KOPT-K1 (cell line): ENCODE measurements around the gene INPP4B.
"Not testable (repeated sequence)": the region's sequence is repeated elsewhere in the genome, so short reads cannot be mapped to it uniquely, and the experiment has no call there.

Experiments used
- H3K27ac ChIP-seq: fragments of 200-600 bp; sonication (generic); 2 replicates; pipeline ENCODE4 v1.5.1; 2016; ENCODE audit warnings: antibody characterized with exemption, mild to moderate bottlenecking, low read depth, low read length; ENCODE audit not compliant: poor library complexity, severe bottlenecking
- H3K36me3 ChIP-seq: fragments of 200-600 bp; sonication (generic); 2 replicates; pipeline ENCODE4 v1.5.1; 2017; ENCODE audit warnings: antibody characterized with exemption, mild to moderate bottlenecking, low read length, moderate library complexity; ENCODE audit not compliant: insufficient read depth
- H3K9me3 ChIP-seq: fragments of 200-600 bp; sonication (generic); 2 replicates; pipeline ENCODE4 v1.5.1; 2017; ENCODE audit warnings: antibody characterized with exemption, low read length, mild to moderate bottlenecking; ENCODE audit not compliant: insufficient read depth, poor library complexity, severe bottlenecking

Gene INPP4B

DNA sequence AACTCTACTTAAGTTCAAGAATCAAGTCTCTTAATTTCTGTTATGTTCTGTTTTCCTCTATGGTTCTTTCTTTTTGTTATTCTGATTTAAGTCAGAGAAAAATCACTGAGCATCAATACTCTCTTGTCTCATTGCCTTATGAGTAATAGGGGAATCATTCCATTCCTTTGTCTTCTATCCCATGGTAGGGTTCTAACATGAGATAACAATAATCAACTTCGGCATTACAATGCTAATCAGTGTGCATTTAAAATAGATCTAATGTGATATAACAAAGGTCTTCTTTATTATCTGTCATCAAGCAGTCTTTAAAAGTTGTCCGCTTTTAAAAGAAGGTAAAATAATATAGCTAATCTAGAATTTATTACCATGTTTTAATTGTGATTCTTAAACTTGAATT lies 762.8 kb downstream of the INPP4B start:
- Histone ChIP-seq H3K36me3 (no peaks in the 10 kb centered on the region), H3K9me3 (no peaks in the 10 kb centered on the region), H3K27ac (no peak overlapping the region)

DNA sequence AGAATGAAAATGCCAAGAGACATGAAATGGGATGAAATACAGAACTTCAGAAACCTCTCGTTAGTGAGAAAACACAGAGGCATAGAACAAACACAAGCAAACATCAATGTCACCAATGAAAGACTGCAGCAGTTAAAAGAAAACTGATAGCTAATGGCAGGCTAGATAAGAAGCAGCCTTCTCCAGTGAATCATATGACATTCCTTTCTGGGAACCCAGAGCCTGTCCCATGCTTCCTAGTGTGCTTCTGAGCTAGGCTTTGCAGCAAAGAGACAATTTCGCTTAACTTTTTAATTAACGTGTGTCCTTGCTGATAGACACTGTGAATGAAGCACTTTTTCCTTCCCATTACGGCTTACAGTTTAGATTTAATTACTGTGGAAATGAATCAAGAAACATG lies 765.1 kb downstream of the INPP4B start:
- no peak overlapping the region for H3K27ac ChIP-seq

DNA sequence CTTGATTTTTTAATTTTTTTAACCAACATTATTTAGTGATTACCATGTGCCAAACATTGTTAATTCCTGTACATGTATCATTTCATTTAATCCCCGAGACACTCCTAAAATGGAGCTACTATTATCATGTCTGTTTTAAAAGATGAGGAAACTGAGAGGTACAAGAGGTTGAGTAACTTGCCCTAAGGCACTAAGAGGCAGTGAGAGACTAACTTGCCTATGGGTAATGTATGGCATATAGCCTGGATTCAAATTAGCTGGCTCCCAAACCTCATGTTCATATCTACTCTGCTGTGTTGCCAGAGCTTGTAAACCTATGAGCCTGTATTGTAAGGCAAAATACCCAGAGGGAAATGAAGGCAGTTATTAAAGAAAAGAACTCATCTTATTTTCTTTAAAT lies 766.1 kb downstream of the INPP4B start:
- no peaks in the 10 kb centered on the region for H3K9me3 ChIP-seq
- H3K36me3 ChIP-seq, result no peaks in the 10 kb centered on the region

More for the DNA sequence above, 765.1 kb downstream of the INPP4B start:
- Histone ChIP-seq H3K36me3 (no peaks in the 10 kb centered on the region), H3K9me3 (no peaks in the 10 kb centered on the region)

DNA sequence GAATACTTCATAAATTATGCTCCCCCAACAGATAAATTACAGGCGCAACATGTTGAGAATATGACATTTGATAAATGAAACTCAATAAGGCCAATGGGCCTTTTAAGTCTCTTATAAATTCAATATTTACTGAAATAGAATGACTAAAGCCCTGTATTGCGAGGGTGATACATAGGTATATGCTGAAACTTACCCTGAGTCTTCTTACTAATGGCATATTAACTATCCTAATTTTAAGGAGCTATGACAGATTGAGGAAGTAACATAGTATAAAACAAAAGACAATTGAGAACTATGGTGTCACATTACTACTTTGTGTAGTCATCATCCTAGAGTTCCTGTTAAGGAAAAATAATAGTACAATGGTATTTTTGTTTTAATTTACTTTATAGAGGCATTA lies 769.1 kb downstream of the INPP4B start:
- Histone ChIP-seq H3K27ac (no peak overlapping the region), H3K36me3 (no peaks in the 10 kb centered on the region), H3K9me3 (no peaks in the 10 kb centered on the region)

More for the DNA sequence above, 766.1 kb downstream of the INPP4B start:
- H3K27ac ChIP-seq, result no peak overlapping the region

DNA sequence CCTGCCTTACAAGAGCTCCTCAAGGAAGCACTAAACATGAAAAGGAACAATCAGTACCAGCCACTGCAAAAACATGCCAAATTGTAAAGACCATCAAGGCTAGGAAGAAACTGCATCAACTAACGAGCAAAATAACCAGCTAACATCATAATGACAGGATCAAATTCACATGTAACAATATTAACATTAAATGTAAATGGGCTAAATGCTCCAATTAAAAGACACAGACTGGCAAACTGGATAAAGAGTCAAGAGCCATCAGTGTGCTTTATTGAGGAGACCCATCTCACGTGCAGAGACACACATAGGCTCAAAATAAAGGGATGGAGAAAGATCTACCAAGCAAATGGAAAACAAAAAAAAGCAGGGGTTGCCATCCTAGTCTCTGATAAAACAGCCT lies 777.8 kb downstream of the INPP4B start:
- not testable (repeated sequence) for H3K9me3 ChIP-seq, H3K27ac ChIP-seq, H3K36me3 ChIP-seq

DNA sequence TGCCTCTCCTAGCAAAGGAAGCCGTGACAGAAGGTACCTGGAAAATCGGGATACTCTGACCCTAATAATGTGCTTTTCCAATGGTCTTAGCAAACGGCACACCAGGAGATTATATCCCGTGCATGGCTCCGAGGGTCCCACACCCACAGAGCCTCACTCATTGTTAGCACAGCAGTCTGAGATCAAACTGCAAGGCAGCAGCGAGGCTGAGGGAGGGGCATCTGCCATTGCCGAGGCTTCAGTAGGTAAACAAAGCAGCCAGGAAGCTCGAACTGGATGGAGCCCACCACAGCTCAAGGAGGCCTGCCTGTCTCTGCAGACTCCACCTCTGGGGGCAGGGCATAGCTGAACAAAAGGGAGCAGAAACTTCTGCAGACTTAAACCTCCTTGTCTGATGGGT lies 779.5 kb downstream of the INPP4B start:
- not testable (repeated sequence) for H3K27ac ChIP-seq, H3K36me3 ChIP-seq, H3K9me3 ChIP-seq

DNA sequence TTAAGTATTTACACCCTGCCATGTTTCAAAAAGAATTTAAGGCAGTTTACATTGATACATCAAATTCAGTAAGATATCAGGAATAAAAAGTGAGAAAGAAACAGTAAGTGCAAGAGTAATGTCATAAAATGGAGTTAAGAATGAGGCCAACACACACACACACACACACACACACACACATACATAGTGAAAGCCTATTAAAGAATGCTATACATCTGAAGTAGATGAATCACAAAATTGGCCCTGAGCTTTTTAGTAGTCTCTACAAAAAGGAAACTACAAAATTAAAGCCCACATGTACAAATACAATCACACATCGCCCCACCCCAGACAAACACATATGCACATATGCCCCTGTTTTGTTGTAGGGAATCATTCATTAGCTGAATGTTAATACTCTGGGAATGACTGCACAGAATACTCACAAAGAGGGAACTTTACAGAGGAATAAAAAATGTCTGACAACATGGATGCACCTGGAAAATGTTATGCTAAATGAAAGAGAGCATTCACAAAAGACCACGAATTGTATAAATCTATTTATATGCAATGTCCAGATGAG lies 780.9 kb downstream of the INPP4B start:
- H3K9me3 ChIP-seq, result no peaks in the 10 kb centered on the region
- no peak overlapping the region for H3K27ac ChIP-seq
- H3K36me3 ChIP-seq, result no peaks in the 10 kb centered on the region

DNA sequence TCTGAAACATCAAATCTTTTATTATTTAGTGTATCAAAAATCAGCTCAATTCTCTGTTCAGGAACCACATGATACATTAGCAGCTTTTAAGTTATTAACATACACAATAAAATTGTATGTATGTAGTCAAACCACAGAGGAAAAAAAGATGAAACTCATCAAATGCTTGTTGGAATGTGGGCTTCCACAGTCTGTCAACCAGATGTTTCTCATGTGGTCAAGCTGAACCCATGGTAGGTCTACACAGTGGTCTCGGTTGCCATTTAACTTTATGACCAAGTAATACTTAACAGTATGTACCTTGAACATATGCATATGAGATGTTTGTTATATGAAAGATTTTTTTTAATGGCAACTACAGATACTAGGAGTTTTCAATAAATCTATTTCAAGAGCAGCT lies 781.9 kb downstream of the INPP4B start:
- H3K27ac ChIP-seq, result no peak overlapping the region
- H3K36me3 ChIP-seq, result no peaks in the 10 kb centered on the region
- H3K9me3 ChIP-seq, result no peaks in the 10 kb centered on the region

DNA sequence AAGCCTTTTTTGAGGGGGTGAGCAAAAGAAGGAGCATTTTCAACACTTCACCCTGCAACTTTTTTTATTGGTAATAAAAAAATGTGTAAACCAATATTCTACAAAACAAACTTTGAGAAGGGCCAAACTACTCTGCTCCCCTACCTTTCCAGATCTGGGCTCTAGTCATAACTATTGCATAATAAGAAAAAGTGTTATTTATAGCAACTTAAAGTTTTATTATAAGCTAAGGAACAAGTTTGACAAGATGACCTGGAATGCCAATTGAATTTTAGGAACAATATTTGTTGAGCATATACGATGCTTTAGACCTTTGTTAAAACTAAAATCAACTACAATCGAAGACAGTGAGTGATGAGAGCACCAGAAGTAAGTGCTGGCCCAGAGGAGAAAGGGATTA lies 800.1 kb downstream of the INPP4B start:
- H3K9me3 ChIP-seq, result no peaks in the 10 kb centered on the region
- H3K27ac ChIP-seq, result no peak overlapping the region
- H3K36me3 ChIP-seq, result no peaks in the 10 kb centered on the region

DNA sequence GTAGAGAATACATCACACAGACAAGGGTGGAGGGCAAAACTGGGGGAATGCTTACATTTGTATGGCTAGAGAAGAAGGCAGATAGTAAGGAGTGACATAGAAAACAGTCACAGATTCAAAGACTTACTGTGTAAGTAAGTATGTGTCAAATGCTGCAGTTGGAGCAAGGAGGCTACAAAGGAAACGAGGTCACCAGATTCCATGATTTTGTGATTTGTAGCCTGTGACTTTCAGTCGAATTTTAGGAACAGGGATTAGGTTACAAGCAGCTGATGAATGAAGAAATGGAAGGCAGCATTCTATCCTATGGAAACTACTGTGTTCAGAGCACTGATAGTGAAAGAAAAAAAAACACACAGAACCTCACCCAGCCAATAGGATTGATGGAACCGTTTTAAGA lies 801.8 kb downstream of the INPP4B start:
- no peak overlapping the region for H3K27ac ChIP-seq
- no peaks in the 10 kb centered on the region for H3K36me3 ChIP-seq
- no peaks in the 10 kb centered on the region for H3K9me3 ChIP-seq

DNA sequence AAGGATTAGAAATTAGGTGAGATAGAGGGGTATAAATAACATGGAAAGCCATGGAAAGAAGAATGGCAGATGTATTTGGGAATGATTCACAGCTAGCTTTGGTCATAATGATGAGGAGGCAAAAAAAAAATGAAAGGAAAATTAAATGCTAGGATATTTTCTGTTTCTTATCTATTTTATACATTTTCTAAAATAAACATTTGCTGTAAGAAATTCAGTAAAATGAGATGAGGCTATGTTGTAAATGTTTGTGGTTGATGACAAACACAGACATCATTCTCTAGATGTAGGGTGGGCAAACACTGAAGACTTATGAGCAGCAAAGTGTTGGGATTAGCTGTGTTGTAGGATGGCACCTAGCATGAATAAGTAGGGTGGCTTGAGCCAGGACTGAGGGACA lies 802.6 kb downstream of the INPP4B start:
- no peak overlapping the region for H3K27ac ChIP-seq
- no peaks in the 10 kb centered on the region for H3K9me3 ChIP-seq
- no peaks in the 10 kb centered on the region for H3K36me3 ChIP-seq

DNA sequence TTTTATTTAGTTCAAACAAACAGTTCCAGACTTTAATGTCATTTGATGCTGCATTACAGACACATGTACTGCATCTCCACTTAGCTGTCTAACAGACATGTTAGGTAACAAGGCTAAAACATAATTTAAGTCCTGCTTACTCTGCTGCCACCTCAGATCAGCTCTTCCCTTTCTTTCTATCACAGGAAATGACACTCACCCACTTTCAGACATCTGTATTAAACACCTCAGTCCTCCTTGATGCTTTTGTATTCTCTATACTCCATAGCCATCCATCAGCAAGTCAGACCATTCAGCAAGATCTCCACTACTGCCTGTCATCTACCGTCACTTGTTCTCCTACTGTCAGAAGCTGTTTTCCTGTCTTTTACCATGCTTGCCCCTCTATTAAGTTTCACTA lies 804.3 kb downstream of the INPP4B start:
- H3K27ac ChIP-seq, result no peak overlapping the region
- H3K36me3 ChIP-seq, result no peaks in the 10 kb centered on the region
- H3K9me3 ChIP-seq, result no peaks in the 10 kb centered on the region

DNA sequence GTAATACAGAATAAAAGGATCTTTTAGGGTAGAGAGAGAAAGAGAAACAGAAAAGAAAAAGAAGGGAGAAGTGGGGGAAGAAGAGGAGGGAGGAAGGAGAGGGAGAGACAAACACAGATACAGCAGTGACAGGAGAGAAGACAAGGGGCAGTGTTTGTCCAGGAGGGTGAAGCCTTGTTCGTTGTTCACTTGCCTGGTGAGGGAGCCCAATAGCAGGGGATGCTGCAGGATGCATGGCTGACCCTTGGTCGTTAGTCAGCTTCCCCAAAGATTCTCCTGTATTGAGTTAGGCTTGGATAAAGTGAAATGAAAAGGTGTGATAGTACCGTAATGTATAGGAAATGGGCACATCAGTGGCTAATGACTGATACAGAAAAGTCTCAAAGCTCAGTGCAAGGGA lies 806.1 kb downstream of the INPP4B start:
- no peak overlapping the region for H3K27ac ChIP-seq
- H3K9me3 ChIP-seq, result no peaks in the 10 kb centered on the region
- no peaks in the 10 kb centered on the region for H3K36me3 ChIP-seq

DNA sequence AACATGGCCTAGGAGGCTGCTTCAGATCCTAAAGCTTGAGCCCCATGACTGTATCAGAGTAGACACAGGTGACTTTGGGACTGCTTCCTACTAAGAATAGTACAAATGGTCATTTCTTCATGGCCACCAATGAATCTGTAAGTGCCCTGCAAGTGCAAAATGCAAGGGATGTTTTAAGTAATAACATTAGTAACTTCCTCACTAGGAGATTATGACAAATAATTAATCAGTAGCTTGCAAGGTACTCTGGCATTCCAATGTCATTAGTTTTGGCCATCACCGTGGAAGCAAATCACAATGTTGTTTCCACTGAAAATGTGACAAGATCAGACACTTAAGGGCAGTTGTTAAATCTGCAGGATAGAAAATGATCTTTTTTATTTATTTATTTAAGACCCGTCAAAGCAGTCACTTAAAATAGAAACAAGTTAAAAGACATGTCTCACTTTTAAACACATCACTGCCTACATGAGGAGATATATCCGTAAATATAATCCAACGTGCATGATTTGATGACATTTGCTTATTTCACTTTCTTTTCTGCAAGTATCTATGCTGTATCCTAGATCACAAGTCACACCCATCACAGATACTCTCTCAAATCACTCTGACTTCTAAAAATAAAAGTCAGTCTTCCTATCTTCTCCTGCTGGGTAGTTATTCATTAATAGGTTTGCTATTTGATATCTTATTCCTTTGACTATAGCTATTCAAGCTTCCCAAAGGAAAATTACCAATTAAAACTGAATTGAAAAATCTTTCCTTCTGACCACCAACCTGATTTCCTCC lies 809.1 kb downstream of the INPP4B start:
- Histone ChIP-seq H3K27ac (no peak overlapping the region), H3K36me3 (no peaks in the 10 kb centered on the region), H3K9me3 (no peaks in the 10 kb centered on the region)

DNA sequence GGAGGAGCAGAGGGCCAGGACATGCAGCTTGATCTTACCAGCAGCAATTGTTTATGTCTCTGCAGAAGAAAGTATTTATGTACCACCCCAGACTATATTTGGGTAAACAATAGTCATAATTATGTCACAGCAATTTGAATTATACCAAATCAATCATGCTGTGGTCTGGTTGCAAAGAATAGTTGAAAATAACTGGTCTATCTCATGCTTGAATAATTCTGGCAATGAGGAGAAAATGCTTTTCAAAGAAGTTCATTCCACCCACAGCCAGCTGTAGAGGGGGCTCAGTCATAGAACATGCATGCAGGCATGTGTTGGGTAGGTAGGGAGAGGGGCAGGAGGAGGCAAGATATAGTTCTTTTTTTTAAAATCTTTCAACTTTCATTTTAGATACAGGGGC lies 810.5 kb downstream of the INPP4B start:
- no peak overlapping the region for H3K27ac ChIP-seq

DNA sequence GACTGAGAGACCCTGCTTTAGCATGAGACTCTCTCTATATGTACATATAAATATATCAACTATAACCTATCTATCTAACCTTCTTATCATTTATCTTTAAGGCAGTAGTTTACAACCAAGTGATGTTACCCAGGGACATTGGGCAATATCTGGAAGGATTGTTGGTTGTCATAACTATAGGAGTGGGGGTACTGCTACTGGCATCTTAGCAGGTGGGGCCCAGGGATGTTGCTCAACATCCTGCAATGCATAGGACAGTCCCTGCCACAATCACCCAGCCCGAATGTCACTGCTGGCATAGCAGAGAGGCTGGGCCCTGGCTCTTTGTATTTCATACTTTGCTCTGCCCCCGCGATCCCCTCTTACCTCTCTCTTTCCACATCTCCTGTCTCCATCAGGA lies 812.0 kb downstream of the INPP4B start:
- Histone ChIP-seq H3K9me3 (no peaks in the 10 kb centered on the region), H3K36me3 (no peaks in the 10 kb centered on the region), H3K27ac (no peak overlapping the region)

More for the DNA sequence above, 810.5 kb downstream of the INPP4B start:
- H3K36me3 ChIP-seq, result no peaks in the 10 kb centered on the region
- H3K9me3 ChIP-seq, result no peaks in the 10 kb centered on the region
